WTC11 (cell line): ENCODE data around the gene PGM2. TPM values are rescaled to one million over a fixed set of nuclear protein-coding genes. Genes with fewer than 3 reads are reported as not detected.

Experiments
- ATAC-seq: fragments of 200-7000 bp; cut with Tn5 transposase; 2 replicates; pipeline ENCODE4 v1.10.0; 2021; ENCODE audit warnings: mild to moderate bottlenecking, moderate library complexity
- CTCF ChIA-PET: fragments of 300-600 bp; sonication (Branson Sonifier 250); formaldehyde crosslinking; loops from one replicate; lab custom pipeline; 2021; ENCODE audit warnings: antibody characterized with exemption; lab: Charles Lee
- POLR2A ChIA-PET: fragments of 350-600 bp; sonication (Branson Sonifier 250); formaldehyde crosslinking; loops from one replicate; lab custom pipeline; 2021; ENCODE audit warnings: antibody characterized with exemption; lab: Charles Lee
- DNase-seq: peaks from one replicate; pipeline ENCODE4 v3.0.0; 2021; ENCODE audit warnings: low spot score
- H3K27ac Mint-ChIP-seq: 2 replicates; pipeline ENCODE4 v1.8.0; 2021; ENCODE audit warnings: mixed read lengths
- H3K27me3 Mint-ChIP-seq: 2 replicates; pipeline ENCODE4 v1.8.0; 2021; ENCODE audit warnings: low read depth, mild to moderate bottlenecking, moderate library complexity, mixed read lengths
- H3K36me3 Mint-ChIP-seq: 2 replicates; pipeline ENCODE4 v1.8.0; 2021; ENCODE audit warnings: mixed read lengths
- H3K4me1 Mint-ChIP-seq: 2 replicates; pipeline ENCODE4 v1.8.0; 2022; ENCODE audit warnings: mixed read lengths
- H3K4me3 Mint-ChIP-seq: 2 replicates; pipeline ENCODE4 v1.8.0; 2021; ENCODE audit warnings: mild to moderate bottlenecking, moderate library complexity, mixed read lengths
- H3K9me3 Mint-ChIP-seq: 2 replicates; pipeline ENCODE4 v1.8.0; 2021; ENCODE audit warnings: mixed read lengths
- CREM ChIP-seq: sonication (generic); formaldehyde crosslinking; IDR thresholded peaks from 2 replicates; pipeline ENCODE4 v1.8.1; 2022; ENCODE audit warnings: mild to moderate bottlenecking, missing genetic modification reagents, moderate library complexity
- E2F1 ChIP-seq: sonication (generic); formaldehyde crosslinking; IDR thresholded peaks from 2 replicates; pipeline ENCODE4 v1.8.0; 2022; ENCODE audit warnings: mild to moderate bottlenecking, missing genetic modification reagents
- ELF4 ChIP-seq: sonication (generic); formaldehyde crosslinking; IDR thresholded peaks from 2 replicates; pipeline ENCODE4 v1.8.1; 2022; ENCODE audit warnings: low read depth, mild to moderate bottlenecking, moderate library complexity, missing genetic modification reagents
- ETV6 ChIP-seq: sonication (generic); formaldehyde crosslinking; IDR thresholded peaks from 2 replicates; pipeline ENCODE4 v1.8.1; 2022; ENCODE audit warnings: mild to moderate bottlenecking, missing genetic modification reagents
- GRHL2 ChIP-seq: fragments of 250-450 bp; sonication (Bioruptor Pico); IDR thresholded peaks from 2 replicates; pipeline ENCODE4 v1.8.0; 2022; ENCODE audit warnings: mild to moderate bottlenecking, moderate library complexity; ENCODE audit not compliant: insufficient replicate concordance, severe bottlenecking
- KAT7 ChIP-seq: sonication (generic); formaldehyde crosslinking; IDR thresholded peaks from 2 replicates; pipeline ENCODE4 v1.8.1; 2023; ENCODE audit warnings: missing genetic modification reagents, mild to moderate bottlenecking, borderline replicate concordance
- MYBL2 ChIP-seq: sonication (generic); formaldehyde crosslinking; IDR thresholded peaks from 2 replicates; pipeline ENCODE4 v1.8.1; 2023; ENCODE audit warnings: mild to moderate bottlenecking, moderate library complexity, missing genetic modification reagents
- NR3C1 ChIP-seq: sonication (generic); formaldehyde crosslinking; conservative IDR thresholded peaks from 2 replicates; pipeline ENCODE4 v1.8.1; 2023; ENCODE audit warnings: low read depth, mild to moderate bottlenecking, missing genetic modification reagents
- PRRX2 ChIP-seq: fragments of 250-450 bp; sonication (Bioruptor Pico); IDR thresholded peaks from 2 replicates; pipeline ENCODE4 v1.8.0; 2021; ENCODE audit warnings: mild to moderate bottlenecking
- SP1 ChIP-seq: sonication (generic); formaldehyde crosslinking; conservative IDR thresholded peaks from 2 replicates; pipeline ENCODE4 v1.8.1; 2022; ENCODE audit warnings: missing genetic modification reagents
- ZNF425 ChIP-seq: fragments of 250-450 bp; sonication (Bioruptor Pico); conservative IDR thresholded peaks from 2 replicates; pipeline ENCODE4 v1.9.0; 2021; ENCODE audit warnings: mild to moderate bottlenecking
- total RNA-seq: library from RNA; stranded (reverse); gene quantifications from 3 replicates; pipeline ENCODE4 v1.2.3, GENCODE V29; 2021
- TF ChIP-seq, protein P1 (sequence below): fragments of 250-450 bp; sonication (Bioruptor Pico); IDR thresholded peaks from 2 replicates; pipeline ENCODE4 v1.9.0; 2021; ENCODE audit warnings: mild to moderate bottlenecking, borderline replicate concordance
- TF ChIP-seq, protein P2 (sequence below): sonication (generic); formaldehyde crosslinking; IDR thresholded peaks from 2 replicates; pipeline ENCODE4 v1.8.0; 2023; ENCODE audit warnings: mild to moderate bottlenecking, missing genetic modification reagents

PGM2 gene
- total RNA-seq, 1 experiment from 2014 or later, result 31.4 TPM

DNA sequence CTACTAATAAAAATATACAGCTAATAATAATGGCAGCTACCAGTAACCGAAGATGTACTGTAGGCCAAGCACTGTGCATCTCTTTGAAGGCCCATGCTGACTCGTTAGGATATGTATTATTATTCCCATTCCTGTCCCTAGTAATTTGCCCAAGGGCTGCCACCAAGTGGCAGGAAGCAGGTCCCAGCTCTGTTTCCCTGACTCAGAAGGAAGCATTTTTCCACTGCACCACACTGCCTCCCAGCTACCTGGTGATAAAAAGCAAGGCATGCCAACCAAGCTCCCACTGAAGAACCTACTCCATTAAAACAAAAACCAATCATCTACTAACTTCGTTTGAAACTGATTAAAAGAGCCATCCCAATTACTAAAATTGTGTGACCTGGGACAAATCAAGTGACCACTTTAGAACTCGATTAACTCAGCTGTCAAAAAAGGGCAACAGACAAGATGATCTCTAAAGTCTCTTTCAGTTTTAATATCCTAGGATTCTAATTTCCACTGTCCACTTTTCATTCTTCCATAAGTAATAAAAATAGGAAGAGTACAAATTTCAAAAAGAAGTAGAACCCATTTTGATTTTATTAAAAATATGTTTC is 24.3 kb upstream of the PGM2 start:
- Mint-ChIP-seq H3K27ac (no peak overlapping the region), H3K4me3 (no peak overlapping the region), H3K9me3 (peaks cover 8% of the 10 kb centered on the region), H3K27me3 (no peaks in the 10 kb centered on the region), H3K36me3 (peaks cover 4% of the 10 kb centered on the region; the same call in 1 of the 2 replicates), H3K4me1 (peaks cover 20% of the 10 kb centered on the region)
- peak; percentile 96 for ATAC-seq
- ChIA-PET POLR2A (interaction anchor here (1.1 kb wide), 1 partner anchor 24 kb away, joined by 5 read pairs; the partner anchor contains the start of gene PGM2), CTCF (interaction anchor here (0.6 to 2.0 kb wide), 39 partner anchors 9 to 402 kb away, joined by 3 to 48 read pairs (median 4); partner anchors contain the start of genes PGM2 and RELL1)
- TF ChIP-seq MYBL2 (CRISPR knock-in tag) (no peak), ELF4 (no peak), SP1 (CRISPR knock-in tag) (no peak), E2F1 (CRISPR knock-in tag) (no peak), ETV6 (CRISPR knock-in tag) (no peak), ZNF425 (CRISPR knock-in tag) (no peak), CREM (no peak), NR3C1 (no peak), PRRX2 (no peak), KAT7 (CRISPR knock-in tag) (no peak)
- TF ChIP-seq, protein P1, sequence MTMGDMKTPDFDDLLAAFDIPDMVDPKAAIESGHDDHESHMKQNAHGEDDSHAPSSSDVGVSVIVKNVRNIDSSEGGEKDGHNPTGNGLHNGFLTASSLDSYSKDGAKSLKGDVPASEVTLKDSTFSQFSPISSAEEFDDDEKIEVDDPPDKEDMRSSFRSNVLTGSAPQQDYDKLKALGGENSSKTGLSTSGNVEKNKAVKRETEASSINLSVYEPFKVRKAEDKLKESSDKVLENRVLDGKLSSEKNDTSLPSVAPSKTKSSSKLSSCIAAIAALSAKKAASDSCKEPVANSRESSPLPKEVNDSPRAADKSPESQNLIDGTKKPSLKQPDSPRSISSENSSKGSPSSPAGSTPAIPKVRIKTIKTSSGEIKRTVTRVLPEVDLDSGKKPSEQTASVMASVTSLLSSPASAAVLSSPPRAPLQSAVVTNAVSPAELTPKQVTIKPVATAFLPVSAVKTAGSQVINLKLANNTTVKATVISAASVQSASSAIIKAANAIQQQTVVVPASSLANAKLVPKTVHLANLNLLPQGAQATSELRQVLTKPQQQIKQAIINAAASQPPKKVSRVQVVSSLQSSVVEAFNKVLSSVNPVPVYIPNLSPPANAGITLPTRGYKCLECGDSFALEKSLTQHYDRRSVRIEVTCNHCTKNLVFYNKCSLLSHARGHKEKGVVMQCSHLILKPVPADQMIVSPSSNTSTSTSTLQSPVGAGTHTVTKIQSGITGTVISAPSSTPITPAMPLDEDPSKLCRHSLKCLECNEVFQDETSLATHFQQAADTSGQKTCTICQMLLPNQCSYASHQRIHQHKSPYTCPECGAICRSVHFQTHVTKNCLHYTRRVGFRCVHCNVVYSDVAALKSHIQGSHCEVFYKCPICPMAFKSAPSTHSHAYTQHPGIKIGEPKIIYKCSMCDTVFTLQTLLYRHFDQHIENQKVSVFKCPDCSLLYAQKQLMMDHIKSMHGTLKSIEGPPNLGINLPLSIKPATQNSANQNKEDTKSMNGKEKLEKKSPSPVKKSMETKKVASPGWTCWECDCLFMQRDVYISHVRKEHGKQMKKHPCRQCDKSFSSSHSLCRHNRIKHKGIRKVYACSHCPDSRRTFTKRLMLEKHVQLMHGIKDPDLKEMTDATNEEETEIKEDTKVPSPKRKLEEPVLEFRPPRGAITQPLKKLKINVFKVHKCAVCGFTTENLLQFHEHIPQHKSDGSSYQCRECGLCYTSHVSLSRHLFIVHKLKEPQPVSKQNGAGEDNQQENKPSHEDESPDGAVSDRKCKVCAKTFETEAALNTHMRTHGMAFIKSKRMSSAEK (CRISPR knock-in tag), result no peak
- TF ChIP-seq, protein P2, sequence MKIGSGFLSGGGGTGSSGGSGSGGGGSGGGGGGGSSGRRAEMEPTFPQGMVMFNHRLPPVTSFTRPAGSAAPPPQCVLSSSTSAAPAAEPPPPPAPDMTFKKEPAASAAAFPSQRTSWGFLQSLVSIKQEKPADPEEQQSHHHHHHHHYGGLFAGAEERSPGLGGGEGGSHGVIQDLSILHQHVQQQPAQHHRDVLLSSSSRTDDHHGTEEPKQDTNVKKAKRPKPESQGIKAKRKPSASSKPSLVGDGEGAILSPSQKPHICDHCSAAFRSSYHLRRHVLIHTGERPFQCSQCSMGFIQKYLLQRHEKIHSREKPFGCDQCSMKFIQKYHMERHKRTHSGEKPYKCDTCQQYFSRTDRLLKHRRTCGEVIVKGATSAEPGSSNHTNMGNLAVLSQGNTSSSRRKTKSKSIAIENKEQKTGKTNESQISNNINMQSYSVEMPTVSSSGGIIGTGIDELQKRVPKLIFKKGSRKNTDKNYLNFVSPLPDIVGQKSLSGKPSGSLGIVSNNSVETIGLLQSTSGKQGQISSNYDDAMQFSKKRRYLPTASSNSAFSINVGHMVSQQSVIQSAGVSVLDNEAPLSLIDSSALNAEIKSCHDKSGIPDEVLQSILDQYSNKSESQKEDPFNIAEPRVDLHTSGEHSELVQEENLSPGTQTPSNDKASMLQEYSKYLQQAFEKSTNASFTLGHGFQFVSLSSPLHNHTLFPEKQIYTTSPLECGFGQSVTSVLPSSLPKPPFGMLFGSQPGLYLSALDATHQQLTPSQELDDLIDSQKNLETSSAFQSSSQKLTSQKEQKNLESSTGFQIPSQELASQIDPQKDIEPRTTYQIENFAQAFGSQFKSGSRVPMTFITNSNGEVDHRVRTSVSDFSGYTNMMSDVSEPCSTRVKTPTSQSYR, result no peak
- peak; percentile 39 for DNase-seq

GRCh38 chr4:37803348-37803973 is 23.0 kb upstream of the PGM2 start:
- CTCF ChIA-PET, result interaction anchor here (0.9 to 1.5 kb wide), 6 partner anchors 23 to 376 kb away, joined by 3 to 12 read pairs (median 5); partner anchors contain the start of gene PGM2
- H3K9me3 Mint-ChIP-seq, result peaks cover 13% of the 10 kb centered on the region

More at GRCh38 chr4:37803348-37803973, 23.0 kb upstream of the PGM2 start:
- ATAC-seq (no peak), DNase-seq (no peak)
- no peak overlapping the region for H3K27ac Mint-ChIP-seq
- H3K36me3 Mint-ChIP-seq, result peaks cover 4% of the 10 kb centered on the region; the same call in 1 of the 2 replicates
- H3K4me1 Mint-ChIP-seq, result peaks cover 20% of the 10 kb centered on the region
- POLR2A ChIA-PET, result no interaction called here
- TF ChIP-seq GRHL2 (CRISPR knock-in tag) (no peak), E2F1 (CRISPR knock-in tag) (no peak)
- H3K4me3 Mint-ChIP-seq, result no peak overlapping the region
- no peaks in the 10 kb centered on the region for H3K27me3 Mint-ChIP-seq
